H1 (cell line): Measurements from ENCODE around the gene POLR1H. TPM values are rescaled to one million over a fixed set of nuclear protein-coding genes. Genes with fewer than 3 reads are reported as not detected.

ENCODE experiments used
- CTCF ChIA-PET: fragments of 300-600 bp; sonication (Branson Sonifier 250); formaldehyde crosslinking; loops from one replicate; lab custom pipeline; 2021; ENCODE audit not compliant: partially characterized antibody; lab: Charles Lee
- POLR2A ChIA-PET: fragments of 300-600 bp; sonication (Branson Sonifier 250); formaldehyde crosslinking; loops from one replicate; lab custom pipeline; 2021; ENCODE audit warnings: inconsistent platforms; ENCODE audit not compliant: partially characterized antibody; lab: Charles Lee
- DNase-seq, 2 experiments: peaks; one replicate each; pipeline versions ENCODE4 v3.0.0 to v3.0.0-alpha.2; 2010 to 2022; ENCODE audit warnings: low spot score in 2 of 2, low read depth in 1 of 2, mixed read lengths in 1 of 2
- FAIRE-seq: peaks from 2 replicates; lab custom pipeline; 2011; peaks lifted over from hg19 to GRCh38; lab: Jason Lieb, UNC
- H2AFZ ChIP-seq: 2 replicates; pipeline ENCODE4 v1.8.1; 2012; ENCODE audit warnings: low read length, inconsistent platforms
- H2AK5ac ChIP-seq: 2 replicates; pipeline ENCODE4 v1.6.1; 2013; ENCODE audit warnings: low read depth, low read length
- H2BK120ac ChIP-seq: replicated peaks from 2 replicates; pipeline ENCODE3; 2013; ENCODE audit warnings: low read depth, low read length, inconsistent platforms
- H2BK12ac ChIP-seq: 2 replicates; pipeline ENCODE4 v1.6.1; 2013; ENCODE audit warnings: low read depth, low read length
- H2BK15ac ChIP-seq: 2 replicates; pipeline ENCODE4 v1.6.1; 2013; ENCODE audit warnings: low read length
- H2BK20ac ChIP-seq: 2 replicates; pipeline ENCODE4 v1.6.1; 2013; ENCODE audit warnings: low read length
- H2BK5ac ChIP-seq: 2 replicates; pipeline ENCODE4 v1.6.1; 2013; ENCODE audit warnings: low read depth, low read length
- H3K14ac ChIP-seq: 2 replicates; pipeline ENCODE4 v1.6.1; 2013; ENCODE audit warnings: inconsistent platforms; ENCODE audit not compliant: insufficient read length
- H3K18ac ChIP-seq: 2 replicates; pipeline ENCODE4 v1.6.1; 2013; ENCODE audit warnings: low read length; ENCODE audit errors: extremely low read depth
- H3K23ac ChIP-seq: 2 replicates; pipeline ENCODE4 v1.6.1; 2013; ENCODE audit warnings: inconsistent platforms; ENCODE audit not compliant: insufficient read length
- H3K23me2 ChIP-seq: 2 replicates; pipeline ENCODE4 v1.6.1; 2013; ENCODE audit warnings: low read depth, low read length
- H3K27ac ChIP-seq: 2 replicates; pipeline ENCODE4 v1.6.1; 2011; ENCODE audit warnings: low read depth, low read length, inconsistent platforms
- H3K27me3 ChIP-seq, 4 experiments: replicated peaks in 1 of 4; 1 replicate in 1 of 4; 2 replicates in 3 of 4; pipeline versions ENCODE4 v1.6.1 to v1.8.1; 2011 to 2013; ENCODE audit warnings: low read length in 3 of 4, mild to moderate bottlenecking in 3 of 4, inconsistent platforms in 2 of 4, mixed read lengths in 2 of 4, moderate library complexity in 1 of 4; ENCODE audit not compliant: control insufficient read depth in 3 of 4, insufficient read depth in 3 of 4; ENCODE audit errors: extremely low read depth in 1 of 4
- H3K36me3 ChIP-seq, 4 experiments: 2 replicates each; pipeline versions ENCODE4 v1.6.1 to v1.8.1; 2011 to 2013; ENCODE audit warnings: mild to moderate bottlenecking in 4 of 4, low read length in 3 of 4, moderate library complexity in 2 of 4, control low read depth in 1 of 4, inconsistent platforms in 1 of 4; ENCODE audit not compliant: insufficient read depth in 4 of 4, control insufficient read depth in 2 of 4
- H3K4ac ChIP-seq: replicated peaks from 2 replicates; pipeline ENCODE3; 2013; ENCODE audit warnings: low read length, low read depth, mixed read lengths, inconsistent platforms; ENCODE audit not compliant: insufficient read length
- H3K4me1 ChIP-seq, 4 experiments: replicated peaks in 1 of 4; 1 replicate in 1 of 4; 2 replicates in 3 of 4; pipeline versions ENCODE4 v1.6.1 to v1.8.1; 2011 to 2013; ENCODE audit warnings: low read length in 3 of 4, inconsistent platforms in 2 of 4, mixed read lengths in 1 of 4; ENCODE audit not compliant: insufficient read depth in 4 of 4, control insufficient read depth in 3 of 4
- H3K4me2 ChIP-seq, 2 experiments: 2 replicates each; pipeline versions ENCODE4 v1.6.1 to v1.8.1; 2011 to 2013; ENCODE audit warnings: low read depth in 2 of 2, low read length in 2 of 2, control low read depth in 1 of 2, inconsistent platforms in 1 of 2, mild to moderate bottlenecking in 1 of 2; ENCODE audit not compliant: insufficient read depth in 1 of 2
- H3K4me3 ChIP-seq, 4 experiments: fragments of 200-600, 300-600 bp in 1 of 4; sonication (generic), shearing (Covaris generic), sonication (Bioruptor Twin) in 1 of 4; 2 replicates each; pipeline versions ENCODE4 v1.5.1 to v1.8.1; 2011 to 2016; ENCODE audit warnings: low read length in 4 of 4, low read depth in 3 of 4, control low read depth in 2 of 4, inconsistent platforms in 2 of 4, mild to moderate bottlenecking in 2 of 4, mixed read lengths in 1 of 4, moderate library complexity in 1 of 4; ENCODE audit not compliant: insufficient read depth in 2 of 4; ENCODE audit errors: extremely low read depth in 1 of 4
- H3K56ac ChIP-seq: replicated peaks from 2 replicates; pipeline ENCODE3; 2013; ENCODE audit warnings: low read depth, mild to moderate bottlenecking, mixed read lengths, low read length, inconsistent platforms; ENCODE audit not compliant: insufficient read length
- H3K79me1 ChIP-seq: 2 replicates; pipeline ENCODE4 v1.6.1; 2013; ENCODE audit warnings: low read depth, low read length, control low read depth
- H3K79me2 ChIP-seq, 2 experiments: 2 replicates each; pipeline versions ENCODE4 v1.6.1 to v1.8.1; 2012 to 2013; ENCODE audit warnings: low read length in 2 of 2, mild to moderate bottlenecking in 2 of 2, inconsistent platforms in 1 of 2; ENCODE audit not compliant: insufficient read depth in 2 of 2, control insufficient read depth in 1 of 2
- H3K9ac ChIP-seq, 4 experiments: replicated peaks in 1 of 4; 1 replicate in 1 of 4; 2 replicates in 3 of 4; pipeline versions ENCODE4 v1.6.1 to v1.8.1; 2011 to 2013; ENCODE audit warnings: low read depth in 3 of 4, low read length in 3 of 4, control low read depth in 2 of 4, mild to moderate bottlenecking in 2 of 4, moderate library complexity in 2 of 4, inconsistent platforms in 1 of 4; ENCODE audit errors: extremely low read depth in 1 of 4
- H3K9me3 ChIP-seq, 2 experiments: 2 replicates each; pipeline versions ENCODE4 v1.6.1 to v1.8.1; 2012 to 2013; ENCODE audit warnings: mild to moderate bottlenecking in 2 of 2, moderate library complexity in 2 of 2, control low read depth in 1 of 2, inconsistent platforms in 1 of 2, low read depth in 1 of 2, low read length in 1 of 2, mixed read lengths in 1 of 2; ENCODE audit not compliant: insufficient read depth in 2 of 2
- H4K20me1 ChIP-seq, 2 experiments: replicated peaks in 1 of 2; 2 replicates each; pipeline versions ENCODE3 to v1.8.1; 2011 to 2013; ENCODE audit warnings: inconsistent platforms in 2 of 2, low read length in 2 of 2, mild to moderate bottlenecking in 1 of 2; ENCODE audit not compliant: insufficient read depth in 2 of 2, control insufficient read depth in 1 of 2
- H4K5ac ChIP-seq: 2 replicates; pipeline ENCODE4 v1.6.1; 2013; ENCODE audit warnings: low read length, low read depth, mixed read lengths, inconsistent platforms; ENCODE audit not compliant: insufficient read length
- H4K8ac ChIP-seq: 2 replicates; pipeline ENCODE4 v1.8.0; 2013; ENCODE audit warnings: mild to moderate bottlenecking, moderate library complexity, low read length, inconsistent platforms; ENCODE audit not compliant: insufficient read depth; ENCODE audit errors: extremely low read depth
- H4K91ac ChIP-seq: replicated peaks from 2 replicates; pipeline ENCODE3; 2013; ENCODE audit warnings: low read length, mixed read lengths, inconsistent platforms; ENCODE audit not compliant: insufficient read length
- ASH2L ChIP-seq: fragments of 200-600, 300-600 bp; sonication (generic); IDR thresholded peaks from one replicate; pipeline ENCODE4 v1.7.1; 2017; ENCODE audit warnings: low read length
- BCL11A ChIP-seq, 2 experiments: IDR thresholded peaks; one replicate each; pipeline ENCODE4 v1.6.1; 2011; ENCODE audit warnings: low read depth in 2 of 2, low read length in 2 of 2, mild to moderate bottlenecking in 2 of 2
- CREB1 ChIP-seq: IDR thresholded peaks from 2 replicates; pipeline ENCODE4 v1.6.1; 2012; ENCODE audit warnings: inconsistent platforms
- SIN3A ChIP-seq, 2 experiments: IDR thresholded peaks in 1 of 2; conservative IDR thresholded peaks in 1 of 2; 2 replicates each; pipeline ENCODE4 v1.6.1; 2011 to 2012; ENCODE audit warnings: low read length in 2 of 2, improper control_type of control experiment in 1 of 2, low read depth in 1 of 2, mild to moderate bottlenecking in 1 of 2
- SIX5 ChIP-seq: IDR thresholded peaks from 2 replicates; pipeline ENCODE4 v1.6.1; 2011; ENCODE audit warnings: mild to moderate bottlenecking, low read depth, low read length
- WGBS, 2 experiments: shearing (Covaris generic) in 1 of 2; methylation state at CpG; one replicate each; pipeline versions ENCODE4 v1.1.6 to v1.1.7; 2013 to 2015; ENCODE audit warnings: low lambda C conversion rate in 2 of 2, mixed read lengths in 2 of 2, inconsistent platforms in 1 of 2, low coverage in 1 of 2, missing lambda C conversion rate in 1 of 2; ENCODE audit not compliant: insufficient replicate concordance in 2 of 2, insufficient coverage in 1 of 2, insufficient read length in 1 of 2; ENCODE audit errors: extremely low coverage in 1 of 2, missing lambda C conversion rate in 1 of 2; 5-methylcytosine and 5-hydroxymethylcytosine counted together
- polyA plus RNA-seq, 7 experiments: library from polyadenylated mRNA; depleted of rRNA in 3 of 7; stranded (reverse) in 5 of 7; unstranded in 2 of 7; fragments of >200 nt in 5 of 7; fragments of 200-250 nt in 2 of 7; gene quantifications; 1 replicate in 5 of 7; 2 replicates in 1 of 7; 4 replicates in 1 of 7; pipeline versions ENCODE4 v1.2.1 to v1.2.3, GENCODE V29; 2011 to 2013; ENCODE audit warnings: missing spikeins in 2 of 7, mixed read lengths in 2 of 7
- total RNA-seq: library from RNA; stranded (reverse); fragmentation: NEBNext Ultra II Directional; extraction: Animal tissue kit (Norgen Biotek cat#: 25700); gene quantifications from 2 replicates; pipeline ENCODE4 v1.2.1, GENCODE V29; 2021
- TF ChIP-seq, protein P1 (sequence below): IDR thresholded peaks from 2 replicates; pipeline ENCODE4 v1.6.1; 2012; ENCODE audit warnings: inconsistent platforms

The POLR1H gene
- total and polyA plus RNA-seq, 2 of the 8 experiments (the other 6 are each of a cell fraction or from before 2014, with no cell fraction given): 31.5 to 82.2 TPM

DNA sequence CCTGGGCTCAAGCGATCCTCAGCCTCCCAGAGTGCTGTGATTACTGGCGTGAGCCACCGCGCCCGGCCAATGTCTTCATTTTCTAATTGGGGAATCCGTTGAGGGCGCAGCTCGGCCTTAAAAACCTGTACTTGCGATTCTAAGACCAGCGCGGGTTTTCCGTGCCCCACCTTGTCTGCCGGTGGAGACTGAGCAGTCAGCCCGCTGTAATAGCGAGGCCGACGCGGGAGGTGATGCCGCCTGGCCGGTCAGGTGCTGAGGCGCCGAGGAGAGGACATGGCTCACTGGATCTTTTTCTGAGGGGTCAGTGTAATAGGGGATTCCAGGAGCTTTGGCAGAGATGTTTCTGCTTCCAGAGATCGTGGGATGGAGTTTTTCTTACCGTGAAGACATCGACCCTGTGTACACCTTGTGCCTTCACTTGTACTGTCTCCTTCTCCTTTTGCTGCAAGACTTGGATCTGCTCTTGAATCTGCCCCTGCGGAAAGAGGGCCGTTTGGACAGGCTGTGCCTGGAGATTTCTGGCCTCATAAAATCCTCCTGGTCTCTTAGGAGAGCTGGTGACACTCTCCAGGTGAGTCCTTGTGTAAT lies 50.3 kb downstream of the POLR1H start:
- H3K14ac ChIP-seq: no peak overlapping the region
- H3K9ac ChIP-seq: no peak overlapping the region
- no peak overlapping the region for H4K5ac ChIP-seq
- no peaks in the 10 kb centered on the region for H3K9me3 ChIP-seq
- no peaks in the 10 kb centered on the region for H3K36me3 ChIP-seq
- no peak overlapping the region for H3K23ac ChIP-seq
- H3K79me2 ChIP-seq: no peaks in the 10 kb centered on the region
- H3K23me2 ChIP-seq: no peaks in the 10 kb centered on the region
- H3K27ac ChIP-seq: no peak overlapping the region
- H3K56ac ChIP-seq: no peak overlapping the region
- no peaks in the 10 kb centered on the region for H4K20me1 ChIP-seq
- ChIA-PET POLR2A (interaction anchor here (0.6 to 1.6 kb wide), 4 partner anchors 9 to 384 kb away, joined by 3 to 4 read pairs (median 4); no protein-coding TSS in a partner anchor), CTCF (interaction anchor here (2.1 to 3.6 kb wide), 3 partner anchors 8 to 20 kb away, joined by 12 to 23 read pairs (median 21); no protein-coding TSS in a partner anchor)
- no peaks in the 10 kb centered on the region for H3K79me1 ChIP-seq
- no peak for DNase-seq
- no peak overlapping the region for H2AK5ac ChIP-seq
- H3K4me2 ChIP-seq: no peak overlapping the region
- H3K4me1 ChIP-seq: no peaks in the 10 kb centered on the region
- no peak overlapping the region for H2BK15ac ChIP-seq
- H3K27me3 ChIP-seq: peaks cover 0 to 13% (median 7%) of the 10 kb centered on the region in 4 experiments; a peak in 5 of 7 replicates
- H4K91ac ChIP-seq: no peak overlapping the region
- 89% methylated on average over 27 of the region's 27 CpGs; no CpG with 5 or more reads in 1 of the 2 experiments for WGBS, 2 experiments
- no peak overlapping the region for H2AFZ ChIP-seq
- no peak for FAIRE-seq
- no peak overlapping the region for H4K8ac ChIP-seq
- H2BK5ac ChIP-seq: no peak overlapping the region
- no peak overlapping the region for H3K18ac ChIP-seq
- H2BK20ac ChIP-seq: no peak overlapping the region
- no peak overlapping the region for H2BK12ac ChIP-seq
- no peak overlapping the region for H3K4ac ChIP-seq
- no peak overlapping the region for H2BK120ac ChIP-seq
- no peak overlapping the region for H3K4me3 ChIP-seq
- TF ChIP-seq SIX5 (no peak), SIN3A (conservative IDR thresholded peaks at IDR 0.05 in 1 of 2, IDR thresholded peaks at IDR 0.05 in 1 of 2; ENCODE audit: low read depth in 1 of 2, low read length in 2 of 2) (no peak), BCL11A (IDR thresholded peaks at IDR 0.05; ENCODE audit: low read depth in 2 of 2, low read length in 2 of 2) (no peak), ASH2L (no peak), CREB1 (no peak)
- TF ChIP-seq, protein P1, sequence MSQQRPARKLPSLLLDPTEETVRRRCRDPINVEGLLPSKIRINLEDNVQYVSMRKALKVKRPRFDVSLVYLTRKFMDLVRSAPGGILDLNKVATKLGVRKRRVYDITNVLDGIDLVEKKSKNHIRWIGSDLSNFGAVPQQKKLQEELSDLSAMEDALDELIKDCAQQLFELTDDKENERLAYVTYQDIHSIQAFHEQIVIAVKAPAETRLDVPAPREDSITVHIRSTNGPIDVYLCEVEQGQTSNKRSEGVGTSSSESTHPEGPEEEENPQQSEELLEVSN: no peak
